Right ventricle myocardium inferior (tissue), 1 donor: ENCODE measurements around the gene TSPAN5. TPM values are rescaled to one million over a fixed set of nuclear protein-coding genes. Genes with fewer than 3 reads are reported as not detected.

Experiments used
- ATAC-seq: fragments of 200-7000 bp; cut with Tn5 transposase; one replicate; pipeline ENCODE4 v1.9.1; 2020; ENCODE audit warnings: mild to moderate bottlenecking, moderate library complexity
- DNase-seq: peaks from one replicate; pipeline ENCODE4 v3.0.0; 2021; ENCODE audit errors: missing footprints
- intact Hi-C: fragments of 100-400 bp; cut with DNase I; formaldehyde crosslinking; loops from one replicate; pipeline ENCODE4 v1.11.0; 2022
- total RNA-seq: library from RNA; stranded (reverse); fragmentation: NEBNext Ultra II Directional; extraction: Animal tissue kit (Norgen Biotek cat#: 25700); gene quantifications from one replicate; pipeline ENCODE4 v1.2.1, GENCODE V29; 2021
- donor health status: DM: no; HTN: yes; CAD: no; lungs with severe emphysema.

Gene TSPAN5
- total RNA-seq, 1 donor from 2014 or later, result 2.1 TPM

DNA sequence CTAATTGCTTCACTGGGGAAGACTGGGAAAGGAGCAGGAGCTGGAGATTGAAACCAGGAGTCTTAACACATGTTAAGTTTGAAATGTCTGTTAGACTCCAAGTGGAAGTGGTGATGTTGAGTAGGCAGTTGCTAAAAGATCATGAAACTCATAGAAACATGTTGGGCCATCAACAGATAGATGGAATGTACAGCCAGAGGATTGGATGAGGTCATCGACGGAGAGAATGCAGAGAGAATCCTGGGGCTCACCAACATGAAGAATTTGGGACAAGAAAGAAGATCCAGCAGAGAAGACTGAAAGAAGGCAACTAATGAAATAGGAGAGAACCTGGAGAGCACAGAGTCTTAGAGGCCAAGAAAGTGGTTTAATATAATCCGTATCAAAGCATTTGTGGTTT, 19.4 kb upstream of the TSPAN5 start:
- DNase-seq (no peak), ATAC-seq (no peak)
- intact Hi-C loops, result no loop called here

DNA sequence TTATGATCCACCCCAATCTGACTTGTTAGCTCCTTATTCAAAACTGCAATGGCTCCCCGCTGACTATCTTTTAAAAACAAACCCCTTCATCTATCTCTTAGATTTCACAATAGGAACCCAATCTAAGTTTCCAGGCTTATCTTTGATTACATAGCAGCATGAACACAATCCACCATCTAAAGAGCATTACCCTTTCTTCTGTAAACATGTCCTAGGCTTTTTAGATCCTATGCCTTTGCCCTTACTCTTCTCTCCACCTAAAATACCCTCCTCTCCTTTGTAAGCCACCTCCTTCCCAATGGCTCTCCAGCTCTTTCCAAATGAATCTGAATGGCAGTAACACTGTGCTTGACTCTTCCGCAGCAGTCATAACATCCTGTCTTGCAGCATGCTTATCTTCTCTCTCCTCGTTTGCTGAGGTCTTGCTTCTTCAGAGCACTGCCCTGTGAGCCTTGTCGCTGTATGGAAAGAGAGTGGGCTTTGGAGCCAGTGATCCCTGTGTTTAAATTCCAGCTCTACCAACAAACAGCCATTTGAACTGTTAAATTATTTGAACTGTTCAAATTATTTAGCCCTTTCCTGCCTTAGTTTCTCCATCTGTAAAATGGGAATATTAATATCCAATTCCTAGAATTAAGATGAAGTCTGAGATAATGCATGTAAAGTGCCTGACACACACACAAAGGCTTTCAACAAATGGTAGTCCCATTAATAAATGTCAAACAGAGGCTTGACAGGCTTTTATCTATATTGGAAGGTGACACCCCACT, 16.2 kb upstream of the TSPAN5 start:
- ATAC-seq (no peak), DNase-seq (no peak)
- intact Hi-C loops, result no loop called here

DNA sequence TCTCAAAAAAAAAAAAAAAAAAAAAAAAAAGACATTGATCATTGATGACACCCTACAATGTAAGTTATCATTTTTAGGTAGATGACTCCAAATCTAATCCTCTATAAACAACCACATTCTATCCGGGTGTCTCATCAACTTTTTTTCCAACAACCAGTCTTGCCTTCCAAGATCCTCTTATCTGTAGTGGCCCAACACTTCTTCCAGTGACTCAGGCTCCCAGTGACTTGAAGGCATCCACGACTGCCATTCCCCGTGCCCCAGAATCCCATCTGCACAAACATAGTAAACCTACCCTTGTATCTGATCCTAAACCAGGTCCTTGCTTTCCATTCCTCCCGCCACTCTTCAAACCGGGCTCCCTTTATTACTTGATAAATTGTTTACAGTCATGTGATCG, 15.6 kb upstream of the TSPAN5 start:
- intact Hi-C loops, result no loop called here
- ATAC-seq (no peak), DNase-seq (no peak)

DNA sequence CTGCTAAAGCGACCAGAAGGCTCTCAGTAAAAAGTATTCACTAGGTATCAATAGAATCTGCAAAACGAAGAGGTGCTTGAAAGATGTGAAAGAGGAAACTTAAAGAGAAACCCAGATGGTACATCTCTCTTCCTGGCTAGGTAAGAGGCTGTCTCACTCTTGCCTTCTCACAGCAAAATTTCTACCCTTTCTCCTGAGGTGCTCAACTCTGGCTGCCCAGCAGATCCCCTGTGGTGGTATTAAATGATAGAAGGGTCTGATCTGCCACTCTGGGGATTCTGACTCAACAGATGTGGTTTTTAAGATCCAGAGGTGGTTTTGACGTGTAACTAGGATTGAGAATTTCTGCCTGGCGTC, 14.9 kb upstream of the TSPAN5 start:
- no peak for ATAC-seq
- intact Hi-C loops, result no loop called here

DNA sequence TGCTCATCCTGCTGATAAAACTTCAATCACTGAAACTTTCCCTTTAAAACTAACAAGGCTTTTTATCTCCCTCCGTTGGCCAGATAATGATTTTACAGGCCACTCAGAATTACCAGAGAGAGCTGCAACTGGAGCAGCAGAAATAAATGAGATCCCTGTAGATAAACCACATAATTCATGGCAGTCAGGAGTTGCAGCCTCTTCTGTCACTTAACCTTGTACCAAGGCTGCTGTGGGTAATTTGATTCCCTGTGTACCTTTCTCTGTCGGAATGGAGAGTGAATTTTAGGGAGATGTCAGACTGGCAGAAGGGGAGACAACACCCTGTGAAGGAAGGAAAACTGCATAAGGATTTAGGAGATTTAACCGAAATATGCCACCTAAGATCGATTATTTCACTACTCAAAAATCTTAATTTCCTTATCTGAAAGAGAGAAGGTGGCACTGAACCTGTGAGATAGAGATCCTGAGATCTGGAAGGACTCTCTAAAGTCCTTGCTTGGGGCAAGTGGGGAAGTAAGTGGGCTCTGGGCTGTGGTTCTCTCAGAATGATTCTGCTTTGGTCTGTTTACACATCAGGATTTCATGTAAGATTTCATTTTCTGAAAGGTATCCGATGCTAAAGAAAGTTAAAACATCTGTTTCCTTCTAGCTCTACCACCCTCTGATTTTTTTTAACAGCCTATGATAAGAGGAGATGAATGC, 14.3 kb upstream of the TSPAN5 start:
- intact Hi-C loops, result no loop called here
- ATAC-seq, result no peak

More for the DNA sequence above, 14.9 kb upstream of the TSPAN5 start:
- DNase-seq, result no peak

GRCh38 chr4:98671131-98671530, 12.7 kb upstream of the TSPAN5 start:
- DNase-seq, result no peak
- intact Hi-C loops, result no loop called here
- no peak for ATAC-seq

More for the DNA sequence above, 14.3 kb upstream of the TSPAN5 start:
- DNase-seq, result no peak

- intact Hi-C loops, result no loop called here
- ATAC-seq (no peak), DNase-seq (no peak)
Measured at GRCh38 chr4:98670186-98670585, 11.8 kb upstream of the TSPAN5 start.

DNA sequence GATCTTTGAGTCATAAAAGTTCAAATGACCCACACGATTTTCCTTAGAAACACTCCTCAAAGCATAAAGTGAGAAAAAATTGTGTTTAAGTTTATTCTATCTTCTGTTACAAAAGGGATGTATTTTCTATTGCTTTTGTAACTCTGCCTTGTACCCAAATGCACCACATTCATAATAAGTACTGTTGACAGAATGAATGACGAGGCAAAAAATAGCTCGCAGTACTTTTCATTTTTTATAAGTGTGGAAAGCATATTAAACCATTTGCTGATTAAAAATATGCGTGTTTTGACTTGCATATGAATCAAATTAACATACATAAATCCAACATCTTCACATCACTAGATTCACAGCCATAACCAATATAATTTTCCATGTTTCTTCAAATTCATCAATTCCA, 11.2 kb upstream of the TSPAN5 start:
- DNase-seq (no peak), ATAC-seq (no peak)
- intact Hi-C loops, result no loop called here

- no peak for ATAC-seq
- intact Hi-C loops, result no loop called here
- DNase-seq, result no peak
Measured at GRCh38 chr4:98664959-98665358, 6.5 kb upstream of the TSPAN5 start.

GRCh38 chr4:98663226-98664006, 5.0 kb upstream of the TSPAN5 start:
- ATAC-seq, result no peak
- DNase-seq, result peak; percentile 60
- intact Hi-C loops, result no loop called here

GRCh38 chr4:98662626-98663225, 4.3 kb upstream of the TSPAN5 start:
- DNase-seq (no peak), ATAC-seq (no peak)
- intact Hi-C loops, result no loop called here

DNA sequence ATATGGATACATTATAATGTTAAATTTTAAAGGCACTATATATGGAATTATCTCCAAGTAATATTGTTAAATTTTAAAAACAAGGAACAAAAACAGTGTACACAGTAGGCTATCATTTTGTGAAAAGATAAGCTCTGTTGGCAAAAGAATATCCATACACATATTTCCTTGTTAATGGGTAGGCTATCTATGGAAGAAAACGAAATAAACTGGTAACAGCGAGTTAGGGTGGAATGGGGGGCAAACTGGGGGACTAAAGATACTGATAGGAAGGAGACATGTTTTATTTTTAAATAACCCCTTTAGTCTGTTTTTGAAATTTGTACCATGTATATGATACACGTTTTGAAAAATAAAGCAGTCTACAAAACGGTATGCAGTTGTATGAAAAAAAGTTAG, 3.6 kb upstream of the TSPAN5 start:
- DNase-seq (no peak), ATAC-seq (no peak)
- intact Hi-C loops, result no loop called here

DNA sequence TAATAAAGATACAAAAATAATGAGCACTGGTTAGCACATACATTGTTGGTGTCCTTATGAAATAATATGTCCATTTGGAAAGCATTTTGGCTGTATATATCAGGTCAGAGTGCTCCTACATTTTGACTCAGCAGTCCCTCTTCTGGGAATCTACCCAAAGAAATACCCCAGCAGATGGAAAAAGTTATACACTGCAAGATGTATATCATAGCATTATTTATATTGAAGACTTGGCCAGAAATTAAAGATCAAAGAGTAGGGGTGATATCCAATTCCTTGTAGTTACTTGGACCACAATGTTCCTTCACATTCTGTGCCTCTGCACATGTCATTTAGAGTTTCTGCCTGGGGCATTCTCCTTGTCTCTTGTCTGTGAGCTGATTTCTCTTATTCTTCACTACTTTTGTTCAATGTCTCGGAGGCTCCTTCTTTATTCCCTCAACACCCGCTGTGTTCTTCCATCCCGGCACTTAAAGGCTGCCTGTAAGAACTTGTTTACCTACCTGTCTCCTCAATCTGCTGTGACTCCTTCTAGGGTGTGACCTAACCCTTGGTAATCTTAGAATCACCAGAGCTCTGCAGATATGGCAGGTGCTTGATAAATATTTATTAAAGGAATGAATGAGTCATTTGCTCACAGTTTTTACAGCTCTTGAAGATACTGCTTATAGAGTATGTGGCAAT, 3.1 kb upstream of the TSPAN5 start:
- intact Hi-C loops, result no loop called here
- no peak for DNase-seq
- no peak for ATAC-seq

DNA sequence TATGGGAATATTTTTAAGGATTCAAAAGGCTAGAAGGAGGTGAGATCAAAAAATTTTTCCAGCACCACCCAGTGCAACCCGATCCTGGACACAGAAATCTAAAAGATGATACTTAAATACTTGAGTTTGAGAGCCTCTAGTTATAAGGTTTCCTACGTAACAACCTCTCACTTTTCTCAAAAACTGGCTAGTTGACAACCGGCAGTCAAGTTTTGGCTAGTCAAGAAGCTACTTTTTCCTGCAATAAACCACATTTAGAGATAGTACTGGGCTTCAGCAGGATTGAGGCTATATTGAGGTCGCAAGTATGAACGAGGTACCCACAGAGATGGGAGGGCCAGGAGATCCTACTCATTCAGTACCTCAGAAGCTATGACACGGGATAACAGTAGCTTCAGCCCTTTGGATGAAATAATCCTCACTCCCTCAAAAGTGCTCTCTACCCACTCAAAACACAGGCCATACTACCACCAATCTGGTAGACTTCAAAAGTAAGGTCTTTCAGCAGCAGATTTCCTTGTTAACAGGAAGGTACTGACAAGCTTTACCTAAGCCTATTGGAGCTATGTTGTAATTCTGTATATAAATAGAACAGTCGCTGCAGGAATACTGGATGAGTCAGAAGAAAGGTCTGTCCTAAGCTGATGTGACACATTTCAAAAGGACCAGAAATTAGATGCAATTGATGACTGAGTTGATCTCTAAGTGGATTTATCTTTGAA, 1.5 kb upstream of the TSPAN5 start:
- intact Hi-C loops, result no loop called here

GRCh38 chr4:98659106-98659592, 738 bp upstream of the TSPAN5 start:
- ATAC-seq (no peak), DNase-seq (no peak)
- intact Hi-C loops, result no loop called here

More for the DNA sequence above, 1.5 kb upstream of the TSPAN5 start:
- DNase-seq (no peak), ATAC-seq (peak; percentile 39)

- ATAC-seq (no peak), DNase-seq (no peak)
- intact Hi-C loops, result loop anchor here (1.0 to 2.0 kb wide), 2 partner anchors 31 to 190 kb away; no protein-coding TSS in a partner anchor
Measured at GRCh38 chr4:98657531-98658286, 702 bp downstream of the TSPAN5 start.

DNA sequence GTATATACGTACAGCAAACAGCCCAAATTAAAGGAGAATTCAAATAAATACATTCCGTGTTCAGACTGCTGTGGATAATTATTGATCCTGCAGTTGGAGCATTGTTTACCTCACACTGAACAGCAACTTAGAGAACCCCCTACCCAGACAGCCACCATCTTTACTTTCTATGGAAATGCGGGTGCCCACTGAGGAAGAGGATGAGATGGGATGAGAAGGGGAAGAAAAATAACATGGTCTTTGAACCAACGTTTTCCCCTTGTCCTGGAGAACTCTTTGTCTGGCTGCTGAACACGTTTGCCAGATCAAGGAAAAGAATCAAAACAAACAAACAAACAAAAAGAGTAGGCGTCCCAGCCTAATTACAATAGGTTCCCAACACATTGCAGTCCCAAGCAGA, 1.5 kb downstream of the TSPAN5 start:
- no peak for DNase-seq
- intact Hi-C loops, result loop anchor here (2.0 kb wide), 1 partner anchor 30 kb away; no protein-coding TSS in a partner anchor
- no peak for ATAC-seq
